SU-DHL-6 (cell line): Measurements from ENCODE around the gene SERPINB12.

Experiments used
- CTCF ChIP-seq: fragments of 200-600 bp; sonication (generic); IDR thresholded peaks from one replicate; pipeline ENCODE4 v1.5.1; 2017; ENCODE audit warnings: antibody characterized with exemption, mild to moderate bottlenecking, low read length, moderate library complexity; ENCODE audit not compliant: insufficient read depth, poor library complexity, severe bottlenecking
- EZH2phosphoT487 ChIP-seq: fragments of 200-600 bp; sonication (generic), shearing (Covaris generic); conservative IDR thresholded peaks from 2 replicates; pipeline ENCODE4 v1.6.1; 2018; ENCODE audit warnings: mild to moderate bottlenecking, antibody characterized with exemption, low read length, moderate library complexity, mixed read lengths

GRCh38 chr18:63534615-63535014 is 7.6 kb upstream of the SERPINB12 start:
- TF ChIP-seq CTCF (no peak), EZH2phosphoT487 (no peak)
